Fibroblast of skin of back (primary cell): ENCODE measurements around the gene MKKS. TPM values are rescaled to one million over a fixed set of nuclear protein-coding genes. Genes with fewer than 3 reads are reported as not detected.
A peak's percentile ranks its signal among the peaks of the same experiment; 100 is the strongest.

Experiments used
- DNase-seq: peaks from one replicate; pipeline ENCODE4 v3.0.0-alpha.2; 2013
- polyA plus RNA-seq, 2 experiments: library from polyadenylated mRNA; unstranded; fragments of 120-200 nt; gene quantifications; one replicate each; pipeline ENCODE4 v1.2.1, GENCODE V29; 2013; ENCODE audit not compliant: insufficient read length in 2 of 2

Gene MKKS
- polyA plus RNA-seq (2013, experiment 1 of 2; ENCODE audit: insufficient read length), result 15.8 TPM
- 7.5 TPM for polyA plus RNA-seq (2013, experiment 2 of 2; ENCODE audit: insufficient read length)

- peak; percentile 91 for DNase-seq
Observed at GRCh38 chr20:10433623-10434466, at the start of gene MKKS. MKKS (minus strand) TSS chr20:10434222; CDS start chr20:10413514, 20,708 bp downstream.

GRCh38 chr20:10483691-10484090, 49.7 kb upstream of the MKKS start:
- no peak for DNase-seq

- DNase-seq, result no peak
Observed at GRCh38 chr20:10481676-10482075, 47.7 kb upstream of the MKKS start.

GRCh38 chr20:10478930-10479329, 44.9 kb upstream of the MKKS start:
- no peak for DNase-seq

GRCh38 chr20:10478205-10478604, 44.2 kb upstream of the MKKS start:
- DNase-seq, result no peak

GRCh38 chr20:10476319-10476724, 42.3 kb upstream of the MKKS start:
- peak; percentile 64 for DNase-seq

GRCh38 chr20:10475225-10475624, 41.2 kb upstream of the MKKS start:
- no peak for DNase-seq

GRCh38 chr20:10474606-10475184, 40.7 kb upstream of the MKKS start:
- peak; percentile 19 for DNase-seq

- DNase-seq, result no peak
Observed at GRCh38 chr20:10472871-10473270, 38.8 kb upstream of the MKKS start.

- no peak for DNase-seq
Observed at GRCh38 chr20:10470276-10470675, 36.3 kb upstream of the MKKS start.

GRCh38 chr20:10469599-10469998, 35.6 kb upstream of the MKKS start:
- peak; percentile 86 for DNase-seq

GRCh38 chr20:10469056-10469455, 35.0 kb upstream of the MKKS start:
- DNase-seq, result no peak

GRCh38 chr20:10468340-10468845, 34.4 kb upstream of the MKKS start:
- DNase-seq, result no peak

- peak; percentile 50 for DNase-seq
Observed at GRCh38 chr20:10467681-10468339, 33.8 kb upstream of the MKKS start.

GRCh38 chr20:10466855-10467254, 32.8 kb upstream of the MKKS start:
- no peak for DNase-seq

- DNase-seq, result peak; percentile 65
Observed at GRCh38 chr20:10466325-10466724, 32.3 kb upstream of the MKKS start.

- no peak for DNase-seq
Observed at GRCh38 chr20:10465135-10465534, 31.1 kb upstream of the MKKS start.

GRCh38 chr20:10463622-10464021, 29.6 kb upstream of the MKKS start:
- DNase-seq, result no peak

GRCh38 chr20:10462516-10462915, 28.5 kb upstream of the MKKS start:
- peak; percentile 53 for DNase-seq

GRCh38 chr20:10461495-10461894, 27.5 kb upstream of the MKKS start:
- no peak for DNase-seq

GRCh38 chr20:10454151-10454750, 20.2 kb upstream of the MKKS start:
- DNase-seq, result no peak

GRCh38 chr20:10453241-10453640, 19.2 kb upstream of the MKKS start:
- no peak for DNase-seq

- DNase-seq, result no peak
Observed at GRCh38 chr20:10449270-10449669, 15.2 kb upstream of the MKKS start.
